Right hindlimb (tissue), 1 donor: ENCODE data around the gene BTBD1.

ENCODE experiments used
- DNase-seq: peaks from one replicate; pipeline ENCODE4 v3.0.0-alpha.2; 2018

Gene BTBD1

DNA sequence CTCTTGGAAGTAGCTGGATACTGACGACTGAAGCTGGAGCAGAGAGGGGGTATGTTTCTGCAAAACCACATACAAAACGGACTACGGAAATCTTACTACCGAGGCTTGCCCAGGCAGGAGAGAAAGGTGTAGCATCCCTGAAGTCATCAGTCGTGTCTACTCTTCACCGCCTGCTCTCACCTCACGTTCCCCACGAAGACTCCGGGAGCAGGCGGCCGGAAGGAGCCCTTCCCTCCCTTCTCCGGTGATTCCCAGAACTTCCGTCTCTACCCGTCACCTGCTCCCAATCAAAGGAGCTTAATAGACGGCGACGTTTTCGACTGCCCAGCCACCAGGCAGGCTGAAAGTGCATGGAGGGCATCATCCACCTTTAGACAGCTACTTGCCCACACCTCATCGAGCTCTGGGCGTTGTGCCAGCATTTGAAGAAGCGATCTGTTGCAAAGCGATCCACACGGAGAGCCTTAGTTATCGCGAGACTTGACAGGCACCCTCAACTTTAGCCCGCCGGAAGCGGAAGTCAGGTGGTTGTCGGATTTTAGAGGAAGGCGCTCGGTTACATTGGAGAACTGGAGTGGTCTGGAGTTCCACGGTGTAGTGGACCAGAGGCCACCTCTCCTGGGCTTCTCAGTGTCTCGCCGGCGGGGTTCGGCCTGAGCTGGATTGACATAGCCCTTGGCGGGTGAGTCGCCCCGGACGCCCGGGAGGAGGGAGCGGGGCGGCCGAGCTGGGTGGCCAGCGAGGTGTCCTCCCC, 81.2 kb downstream of the BTBD1 start, which contains the start of gene RAMAC:
Gene RAMAC, plus strand, starts transcription at position 523 of the 754 bp plus-strand sequence. CDS start 2,809 bp downstream, outside the sequence.
- DNase-seq, result peak; percentile 96

GRCh38 chr15:82980981-82981380, 86.1 kb downstream of the BTBD1 start:
- DNase-seq, result no peak

DNA sequence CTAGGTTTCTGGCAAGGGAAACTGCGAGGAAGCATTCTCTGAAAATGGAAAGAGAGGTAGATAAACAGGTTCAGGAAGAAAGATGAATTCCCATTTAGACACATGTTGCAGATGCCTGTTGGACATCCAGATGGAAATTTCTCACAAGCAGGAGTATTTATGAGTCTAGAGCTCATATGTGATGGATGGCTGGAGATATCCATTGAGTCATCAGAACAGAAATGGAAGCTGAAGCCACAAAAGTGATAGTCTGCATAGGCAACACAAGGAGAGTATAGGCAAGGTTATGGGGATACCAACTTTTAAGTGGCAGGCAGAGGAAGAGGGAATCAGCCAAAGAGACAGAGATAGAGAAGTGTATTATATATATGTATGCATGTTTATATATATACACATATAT, 87.3 kb downstream of the BTBD1 start:
- DNase-seq, result no peak

GRCh38 chr15:82978438-82978837, 88.6 kb downstream of the BTBD1 start:
- DNase-seq, result no peak

DNA sequence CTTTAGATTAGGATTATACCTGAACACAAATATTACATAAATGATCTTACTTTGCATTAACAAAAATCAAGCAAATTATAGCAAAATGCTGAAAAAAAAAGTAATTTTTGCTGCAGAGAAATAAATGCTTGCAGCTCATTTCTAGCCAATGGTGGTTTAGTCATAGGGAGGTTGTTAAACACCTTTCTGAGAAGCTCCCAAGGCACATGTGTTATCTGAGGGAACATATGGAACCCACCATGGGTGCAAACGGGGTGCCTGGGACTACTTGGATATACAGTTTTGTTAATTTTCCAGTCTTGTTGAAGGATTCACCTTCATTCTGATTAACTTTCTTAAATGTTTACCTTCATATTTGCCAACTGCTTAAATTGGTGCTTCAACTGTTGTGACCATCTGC, 90.0 kb downstream of the BTBD1 start:
- DNase-seq, result no peak

GRCh38 chr15:82972990-82973389, 94.1 kb downstream of the BTBD1 start:
- DNase-seq, result no peak

DNA sequence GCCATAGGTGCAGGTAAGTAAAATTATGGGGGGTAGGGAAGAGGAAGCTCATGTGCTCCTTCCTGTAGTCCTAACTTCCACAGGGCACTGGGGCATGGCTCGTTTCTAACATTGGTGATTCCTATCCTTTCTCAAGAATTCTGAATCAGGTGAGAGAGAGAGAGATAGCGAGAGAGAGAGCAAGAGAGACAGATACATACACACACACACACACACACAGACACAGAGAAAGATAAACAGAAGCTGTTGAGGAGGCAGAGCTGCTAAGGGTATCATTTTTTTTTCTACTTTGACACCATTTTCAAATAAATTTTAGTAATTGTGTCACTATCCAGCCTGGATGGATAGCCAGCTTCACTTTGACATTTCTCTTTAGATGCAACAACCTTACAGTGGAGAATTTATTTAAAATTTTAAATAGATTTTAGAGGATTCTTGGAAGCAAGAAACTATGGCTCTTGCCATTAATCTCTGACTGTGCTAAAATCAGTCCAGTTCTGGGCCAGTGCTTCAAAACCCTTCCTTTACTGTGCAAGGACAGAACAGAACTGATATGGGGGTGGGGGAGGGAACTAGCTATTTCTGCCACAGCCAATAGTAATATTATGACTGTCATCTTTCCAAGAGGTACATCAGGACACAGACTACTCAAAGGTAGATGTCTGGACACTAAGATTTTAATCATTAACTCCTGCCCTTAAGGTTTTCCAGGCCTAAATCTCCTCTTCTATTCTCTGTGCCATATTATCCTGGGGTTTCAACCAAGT, 95.7 kb downstream of the BTBD1 start:
- no peak for DNase-seq

- no peak for DNase-seq
Measured at GRCh38 chr15:82970696-82971095, 96.4 kb downstream of the BTBD1 start.

- no peak for DNase-seq
Measured at GRCh38 chr15:82970078-82970686, 96.9 kb downstream of the BTBD1 start.

GRCh38 chr15:82969353-82969752, 97.7 kb downstream of the BTBD1 start:
- DNase-seq, result no peak

GRCh38 chr15:82968066-82968465, 99.0 kb downstream of the BTBD1 start:
- no peak for DNase-seq

GRCh38 chr15:82966671-82967071, 100.4 kb downstream of the BTBD1 start:
- DNase-seq, result no peak
